HG03064 (cell line): ENCODE results near the gene SLC13A5.
A peak's percentile ranks its signal among the peaks of the same experiment; 100 is the strongest.
"Not testable (repeated sequence)": the region's sequence is repeated elsewhere in the genome, so short reads cannot be mapped to it uniquely, and the experiment has no call there.

Experiments used
- ATAC-seq: cut with Tn5 transposase; IDR thresholded peaks from one replicate; pipeline ENCODE4 v1.9.1; 2021; ENCODE audit warnings: low read depth; ENCODE audit not compliant: unreplicated experiment

Gene SLC13A5

GRCh38 chr17:6667516-6667915 is 45.7 kb downstream of the SLC13A5 start:
- no peak for ATAC-seq

- ATAC-seq, result no peak
These were observed 46.6 kb downstream of the SLC13A5 start for GRCh38 chr17:6666557-6666956.

- ATAC-seq, result no peak
These were observed 47.1 kb downstream of the SLC13A5 start for GRCh38 chr17:6666077-6666521.

- not testable (repeated sequence) for ATAC-seq
These were observed 50.0 kb downstream of the SLC13A5 start for GRCh38 chr17:6663200-6663599.

- no peak for ATAC-seq
These were observed 51.7 kb downstream of the SLC13A5 start for GRCh38 chr17:6661464-6661848.

GRCh38 chr17:6660805-6661463 is 52.2 kb downstream of the SLC13A5 start:
- no peak for ATAC-seq

GRCh38 chr17:6660101-6660500 is 53.1 kb downstream of the SLC13A5 start:
- no peak for ATAC-seq

GRCh38 chr17:6658411-6658810 is 54.8 kb downstream of the SLC13A5 start:
- ATAC-seq, result not testable (repeated sequence)

GRCh38 chr17:6657633-6658287 is 55.4 kb downstream of the SLC13A5 start:
- no peak for ATAC-seq

GRCh38 chr17:6656797-6657632 is 56.2 kb downstream of the SLC13A5 start:
- ATAC-seq, result not testable (repeated sequence)

GRCh38 chr17:6655732-6656361 is 57.3 kb downstream of the SLC13A5 start:
- ATAC-seq, result not testable (repeated sequence)

- no peak for ATAC-seq
These were observed 58.1 kb downstream of the SLC13A5 start for GRCh38 chr17:6654841-6655731.

GRCh38 chr17:6651919-6652452 is 61.2 kb downstream of the SLC13A5 start:
- ATAC-seq, result no peak

GRCh38 chr17:6651354-6651918 is 61.7 kb downstream of the SLC13A5 start, which contains the start of the genes C17orf100 and MED31:
Gene C17orf100 (plus strand): TSS chr17:6651762. CDS start chr17:6651914, 152 bp downstream.
Gene MED31 (minus strand): TSS chr17:6651605. CDS start chr17:6651528, 77 bp downstream.
- ATAC-seq, result peak; percentile 84

GRCh38 chr17:6648181-6648580 is 65.0 kb downstream of the SLC13A5 start:
- no peak for ATAC-seq

- ATAC-seq, result no peak
These were observed 69.6 kb downstream of the SLC13A5 start for GRCh38 chr17:6643451-6644125.

- ATAC-seq, result no peak
These were observed 70.6 kb downstream of the SLC13A5 start for GRCh38 chr17:6642592-6642991.

- peak; percentile 16 for ATAC-seq
These were observed 71.8 kb downstream of the SLC13A5 start for GRCh38 chr17:6641247-6641863.
